DMS53 (cell line): Measurements from ENCODE around the gene C3.
A peak's percentile ranks its signal among the peaks of the same experiment; 100 is the strongest.

Experiments used
- DNase-seq: peaks from one replicate; lab custom pipeline; 2025; lab: John Stamatoyannopoulos, UW

The C3 gene

DNA sequence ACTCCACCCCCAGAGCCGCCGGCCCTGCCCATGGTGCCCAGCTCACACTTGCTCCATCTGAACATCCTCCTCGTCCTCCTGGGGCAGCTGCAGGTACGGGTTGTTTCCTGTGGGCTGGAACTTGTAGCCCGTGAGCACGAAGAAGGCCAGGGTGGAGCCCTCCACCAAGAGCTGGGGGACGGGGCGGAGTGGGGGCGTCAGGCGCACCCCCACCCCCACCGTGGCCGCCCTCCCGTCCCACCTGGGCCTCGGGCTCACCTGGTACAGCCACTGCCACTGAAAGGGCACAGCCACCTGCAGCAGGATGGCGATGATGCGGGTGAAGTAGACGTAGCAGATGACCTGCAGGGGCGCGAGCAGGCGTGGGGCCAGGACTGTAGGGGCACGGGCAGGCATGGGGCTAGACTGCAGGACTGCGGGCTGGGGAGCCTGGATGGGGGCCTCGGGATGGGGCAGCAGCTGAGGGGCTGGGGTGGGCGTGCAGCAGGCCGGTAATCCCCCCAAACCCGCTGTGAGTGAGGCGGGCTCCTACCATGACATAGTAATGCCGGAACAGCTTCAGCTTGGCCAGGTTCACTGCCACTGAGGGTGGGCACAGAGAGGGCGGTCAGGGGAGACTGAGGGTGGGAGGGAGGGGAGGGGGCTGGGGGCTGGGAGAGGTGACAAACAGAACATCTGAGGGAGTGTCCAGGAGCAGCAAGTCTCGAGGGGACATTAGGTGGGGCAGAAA is 10.7 kb upstream of the C3 start:
- DNase-seq, result no peak

GRCh38 chr19:6730153-6730804 is 9.8 kb upstream of the C3 start:
- DNase-seq, result no peak

DNA sequence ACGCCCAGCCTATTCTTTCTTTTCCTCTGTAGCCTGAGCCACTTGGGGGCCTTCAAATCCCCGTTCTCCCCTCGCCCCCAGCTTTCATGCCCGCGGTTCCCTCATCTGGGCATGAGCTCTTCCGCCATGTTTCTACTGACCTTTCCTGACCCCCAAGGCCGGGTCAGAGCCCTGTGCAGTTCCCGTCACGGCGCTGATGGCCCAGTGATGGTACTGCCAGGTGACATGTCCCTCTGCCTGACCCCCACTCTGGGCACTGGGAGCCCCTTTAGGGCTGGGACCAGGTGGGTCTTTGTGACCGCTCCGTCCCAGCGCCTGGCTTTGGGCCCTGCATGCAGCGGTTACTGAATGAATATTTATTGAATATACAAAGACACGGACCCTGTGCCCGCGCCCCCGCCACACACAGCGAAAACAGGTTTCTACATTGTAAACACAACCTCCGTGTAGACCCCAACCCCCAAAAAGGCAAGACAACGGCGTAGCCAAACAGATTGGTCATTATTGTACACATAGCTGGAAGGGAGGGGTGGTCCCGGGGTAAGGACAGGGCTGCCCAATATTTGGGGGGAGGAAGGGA is 9.2 kb upstream of the C3 start:
- no peak for DNase-seq

GRCh38 chr19:6728346-6728745 is 7.9 kb upstream of the C3 start:
- DNase-seq, result peak; percentile 12

DNA sequence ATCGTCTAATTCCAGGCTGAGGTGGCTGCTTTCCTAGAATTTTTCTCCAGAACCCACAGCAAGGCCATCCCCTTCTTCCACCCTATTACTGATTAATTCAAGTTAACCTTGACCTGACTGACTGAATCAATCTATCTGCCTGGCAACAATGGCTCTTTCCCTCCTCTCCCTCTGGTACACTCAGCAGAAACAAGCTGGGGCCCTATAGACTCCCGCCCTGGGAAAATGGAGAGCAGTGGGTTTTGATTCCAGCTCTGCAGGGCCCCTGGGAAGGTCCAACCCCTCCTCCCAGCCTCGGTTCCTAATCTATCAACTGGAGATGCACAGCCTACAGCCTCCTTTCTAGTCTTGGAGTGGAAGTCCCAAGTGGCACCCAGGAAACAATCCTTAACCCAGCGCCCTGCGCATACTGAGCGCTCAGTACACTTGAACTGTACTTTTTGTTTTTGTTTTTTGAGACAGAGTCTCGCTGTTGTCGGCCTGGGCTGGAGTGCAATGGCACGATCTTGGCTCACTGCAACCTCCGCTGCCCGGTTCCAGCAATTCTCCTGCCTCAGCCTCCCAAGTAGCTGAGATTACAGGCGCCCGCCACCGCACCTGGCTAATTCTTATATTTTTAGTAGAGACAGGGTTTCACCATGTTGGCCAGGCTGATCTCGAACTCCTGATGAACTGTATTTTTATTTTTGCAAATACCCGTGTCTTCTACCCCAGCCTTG is 5.2 kb upstream of the C3 start:
- no peak for DNase-seq

GRCh38 chr19:6724631-6725492 is 4.4 kb upstream of the C3 start:
- DNase-seq, result no peak

- no peak for DNase-seq
These were observed 3.3 kb upstream of the C3 start for GRCh38 chr19:6723738-6724137.

- DNase-seq, result no peak
These were observed 2.7 kb upstream of the C3 start for GRCh38 chr19:6723108-6723618.

- DNase-seq, result no peak
These were observed 1.3 kb upstream of the C3 start for GRCh38 chr19:6721773-6722172.

GRCh38 chr19:6721138-6721474 is 656 bp upstream of the C3 start:
- DNase-seq, result no peak

- no peak for DNase-seq
These were observed 470 bp downstream of the C3 start for GRCh38 chr19:6719992-6720368.

- DNase-seq, result no peak
These were observed 949 bp downstream of the C3 start for GRCh38 chr19:6719540-6719861.

GRCh38 chr19:6718741-6719539 is 1.5 kb downstream of the C3 start:
- peak; percentile 41 for DNase-seq

DNA sequence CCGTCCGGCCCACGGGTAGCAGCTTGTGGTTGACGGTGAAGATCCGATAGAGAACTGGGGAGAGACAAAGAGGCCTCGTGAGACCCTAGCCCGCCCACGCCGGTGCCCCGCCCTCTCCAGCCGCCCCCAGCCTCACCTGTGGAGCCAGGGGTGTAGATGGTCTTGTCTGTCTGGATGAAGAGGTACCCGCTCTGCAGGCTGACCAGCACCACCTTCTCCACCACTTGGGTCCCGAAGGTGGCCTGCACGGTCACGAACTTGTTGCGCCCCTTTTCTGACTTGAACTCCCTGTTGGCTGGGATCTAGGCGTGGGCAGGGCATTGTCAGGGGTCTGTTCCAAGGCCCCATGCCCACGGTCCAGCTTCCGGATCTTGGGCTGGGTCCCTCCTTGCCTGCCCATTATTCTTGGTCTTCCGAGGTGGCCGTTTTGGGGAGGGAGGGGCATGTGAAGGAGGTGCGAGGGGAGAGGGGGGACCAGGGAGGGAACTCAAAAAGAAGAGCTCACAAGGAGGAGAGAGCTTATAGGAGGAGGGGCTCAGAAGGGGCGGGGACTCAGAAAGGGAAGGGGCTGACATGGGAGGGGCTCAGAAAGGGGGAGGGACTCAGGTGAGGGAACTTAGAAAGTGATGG is 2.2 kb downstream of the C3 start:
- DNase-seq, result no peak

DNA sequence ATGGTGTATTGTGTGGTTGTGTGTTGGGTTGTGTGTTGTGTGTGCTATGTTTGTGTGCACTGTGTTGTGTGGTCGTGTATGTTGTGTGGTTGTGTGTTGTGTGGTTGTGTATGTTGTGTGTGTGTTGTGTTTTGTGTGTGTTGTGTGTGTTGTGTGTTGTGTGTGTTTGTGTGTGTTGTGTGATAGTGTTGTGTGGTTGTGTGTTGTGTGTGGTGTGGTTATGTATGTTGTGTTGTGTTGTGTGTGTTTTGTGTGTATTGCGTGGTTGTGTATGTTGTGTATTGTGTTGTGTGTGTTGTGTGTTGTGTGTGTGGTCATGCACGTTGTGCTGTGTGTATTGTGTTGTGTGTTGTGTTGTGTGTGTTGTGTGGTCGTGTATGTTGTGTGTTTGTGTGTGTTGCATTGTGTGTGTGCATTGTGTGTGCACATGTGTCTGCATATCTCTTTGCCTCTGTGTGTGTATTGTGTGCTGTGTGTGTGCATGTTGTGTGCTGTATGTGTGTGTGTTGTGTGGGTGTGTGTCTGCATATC is 2.9 kb downstream of the C3 start:
- no peak for DNase-seq

DNA sequence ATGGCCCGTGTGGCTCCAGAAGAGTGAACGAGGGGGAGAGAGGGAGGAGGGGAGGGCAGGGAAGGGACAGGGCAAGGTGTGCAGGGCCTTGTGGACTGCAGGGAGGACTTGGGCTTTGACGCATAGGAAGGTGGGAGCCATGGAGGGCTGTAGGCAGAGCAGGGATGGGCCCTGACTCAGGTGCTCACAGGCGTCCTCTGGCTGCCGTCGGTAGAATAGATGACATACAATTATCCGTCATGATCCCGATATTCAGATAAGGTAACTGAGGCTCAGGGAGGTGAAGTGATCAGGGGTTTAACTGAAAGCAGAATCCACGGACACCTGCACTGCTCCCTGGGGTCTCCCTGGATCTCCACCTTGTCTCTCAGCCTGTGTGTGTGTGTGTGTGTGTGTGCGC is 3.4 kb downstream of the C3 start:
- DNase-seq, result peak; percentile 14

DNA sequence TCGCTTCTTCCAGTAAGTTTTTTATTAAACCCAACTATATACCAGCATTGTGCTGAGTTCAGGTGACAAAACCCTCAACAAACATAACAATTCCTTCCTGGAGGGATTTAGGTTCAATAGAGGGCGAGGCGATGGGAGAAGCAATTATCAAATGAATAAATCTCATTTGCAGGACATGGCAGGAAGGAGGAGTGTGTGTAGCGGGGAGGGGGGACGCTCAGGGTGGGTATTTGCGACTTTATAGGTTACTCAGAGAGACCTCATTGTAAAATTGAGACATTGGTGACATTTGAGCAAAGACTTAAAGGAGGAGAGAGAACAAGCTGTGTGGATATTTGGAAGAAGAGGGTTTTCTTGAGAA is 3.9 kb downstream of the C3 start:
- DNase-seq, result no peak

GRCh38 chr19:6714749-6715555 is 5.5 kb downstream of the C3 start:
- DNase-seq, result no peak

- no peak for DNase-seq
These were observed 6.4 kb downstream of the C3 start for GRCh38 chr19:6713773-6714692.
